ENCODE data around the gene C3orf33.

C3orf33 gene

GRCh38 chr3:155741603-155742002, 64.5 kb downstream of the C3orf33 start:
- no peak for DNase-seq (ENCODE audit: low read depth)

GRCh38 chr3:155741101-155741500, 65.0 kb downstream of the C3orf33 start:
- DNase-seq (ENCODE audit: low read depth), result no peak

- no peak for DNase-seq (ENCODE audit: low read depth)
These were observed 66.9 kb downstream of the C3orf33 start for GRCh38 chr3:155739154-155739553.

- no peak for DNase-seq (ENCODE audit: low read depth)
These were observed 67.5 kb downstream of the C3orf33 start for GRCh38 chr3:155738580-155739076.

GRCh38 chr3:155737844-155738460, 68.1 kb downstream of the C3orf33 start:
- DNase-seq (ENCODE audit: low read depth), result no peak

- DNase-seq (ENCODE audit: low read depth), result no peak
These were observed 69.7 kb downstream of the C3orf33 start for GRCh38 chr3:155736381-155736780.

- no peak for DNase-seq (ENCODE audit: low read depth)
These were observed 75.2 kb downstream of the C3orf33 start for GRCh38 chr3:155730843-155731242.

- DNase-seq (ENCODE audit: low read depth), result no peak
These were observed 78.2 kb downstream of the C3orf33 start for GRCh38 chr3:155727836-155728235.

GRCh38 chr3:155714295-155714718, 91.8 kb downstream of the C3orf33 start:
- DNase-seq (ENCODE audit: low read depth), result no peak

All from iris pigment epithelial cell (primary cell).